NK-92 (cell line): ENCODE results near the gene OXSR1.
"Not testable (repeated sequence)": the region's sequence is repeated elsewhere in the genome, so short reads cannot be mapped to it uniquely, and the experiment has no call there.

Source experiments
- DNase-seq: peaks from one replicate; lab custom pipeline; 2025; ENCODE audit not compliant: unreplicated experiment; lab: John Stamatoyannopoulos, UW

Gene OXSR1

GRCh38 chr3:38141173-38141951, 24.0 kb upstream of the OXSR1 start:
- no peak for DNase-seq

GRCh38 chr3:38141952-38142273, 23.4 kb upstream of the OXSR1 start:
- no peak for DNase-seq

GRCh38 chr3:38142959-38143358, 22.4 kb upstream of the OXSR1 start:
- no peak for DNase-seq

GRCh38 chr3:38143511-38143910, 21.8 kb upstream of the OXSR1 start:
- DNase-seq: no peak

- no peak for DNase-seq
Observed at GRCh38 chr3:38146504-38146903, 18.8 kb upstream of the OXSR1 start.

GRCh38 chr3:38147421-38147820, 17.9 kb upstream of the OXSR1 start:
- DNase-seq: no peak

- no peak for DNase-seq
Observed at GRCh38 chr3:38148311-38148882, 16.9 kb upstream of the OXSR1 start.

- no peak for DNase-seq
Observed at GRCh38 chr3:38149708-38150107, 15.6 kb upstream of the OXSR1 start.

GRCh38 chr3:38150780-38151528, 14.4 kb upstream of the OXSR1 start:
- no peak for DNase-seq

GRCh38 chr3:38151667-38152265, 13.6 kb upstream of the OXSR1 start:
- no peak for DNase-seq

- no peak for DNase-seq
Observed at GRCh38 chr3:38152609-38153008, 12.7 kb upstream of the OXSR1 start.

- no peak for DNase-seq
Observed at GRCh38 chr3:38153221-38153620, 12.1 kb upstream of the OXSR1 start.

- DNase-seq: no peak
Observed at GRCh38 chr3:38154033-38154494, 11.3 kb upstream of the OXSR1 start.

GRCh38 chr3:38154625-38155255, 10.6 kb upstream of the OXSR1 start:
- no peak for DNase-seq

GRCh38 chr3:38155825-38156224, 9.5 kb upstream of the OXSR1 start:
- no peak for DNase-seq

GRCh38 chr3:38157117-38157516, 8.2 kb upstream of the OXSR1 start:
- DNase-seq: no peak

- no peak for DNase-seq
Observed at GRCh38 chr3:38157595-38157994, 7.7 kb upstream of the OXSR1 start.

GRCh38 chr3:38158472-38158871, 6.9 kb upstream of the OXSR1 start:
- no peak for DNase-seq

GRCh38 chr3:38160704-38161103, 4.6 kb upstream of the OXSR1 start:
- DNase-seq: not testable (repeated sequence)

GRCh38 chr3:38163117-38163840, 2.1 kb upstream of the OXSR1 start:
- DNase-seq: no peak
